Hepatocyte (in vitro differentiated cells): ENCODE measurements around the gene GSN. TPM values are rescaled to one million over a fixed set of nuclear protein-coding genes. Genes with fewer than 3 reads are reported as not detected.

Experiments
- DNase-seq: peaks from one replicate; pipeline ENCODE4 v3.0.0-alpha.2; 2016; ENCODE audit warnings: low spot score
- H2AFZ ChIP-seq: fragments of 200-600 bp; sonication (generic); 2 replicates; pipeline ENCODE4 v1.6.0; 2016; ENCODE audit warnings: antibody characterized with exemption, mild to moderate bottlenecking
- H3K27ac ChIP-seq: fragments of 200-600 bp; sonication (generic); 2 replicates; pipeline ENCODE4 v1.5.1; 2016; ENCODE audit warnings: mild to moderate bottlenecking
- H3K27me3 ChIP-seq: fragments of 200-600 bp; sonication (generic); 2 replicates; pipeline ENCODE4 v1.6.1; 2016
- H3K36me3 ChIP-seq: fragments of 200-600 bp; sonication (generic); replicated peaks from 2 replicates; pipeline ENCODE4 v1.5.1; 2016; ENCODE audit warnings: low read depth; ENCODE audit not compliant: insufficient read depth
- H3K4me1 ChIP-seq: fragments of 200-600 bp; sonication (generic); 2 replicates; pipeline ENCODE4 v1.5.1; 2016; ENCODE audit warnings: mild to moderate bottlenecking, moderate library complexity; ENCODE audit not compliant: insufficient read depth
- H3K4me2 ChIP-seq: fragments of 200-600 bp; sonication (generic); 2 replicates; pipeline ENCODE4 v1.6.0; 2016
- H3K4me3 ChIP-seq: fragments of 200-600 bp; sonication (generic); 2 replicates; pipeline ENCODE4 v1.5.1; 2016; ENCODE audit warnings: mild to moderate bottlenecking
- H3K79me2 ChIP-seq: fragments of 200-600 bp; sonication (generic); 2 replicates; pipeline ENCODE4 v1.6.0; 2017; ENCODE audit warnings: mild to moderate bottlenecking
- H3K9me2 ChIP-seq: fragments of 200-600 bp; sonication (generic); replicated peaks from 2 replicates; pipeline ENCODE4 v1.6.0; 2017; ENCODE audit warnings: mild to moderate bottlenecking; ENCODE audit not compliant: insufficient read depth
- H3K9me3 ChIP-seq: fragments of 200-600 bp; sonication (generic); 2 replicates; pipeline ENCODE4 v1.5.1; 2016; ENCODE audit warnings: low read depth, mild to moderate bottlenecking
- H4K20me1 ChIP-seq: fragments of 200-600 bp; sonication (generic); 2 replicates; pipeline ENCODE4 v1.6.0; 2016; ENCODE audit warnings: mild to moderate bottlenecking; ENCODE audit not compliant: insufficient read depth, poor library complexity, severe bottlenecking
- CTCF ChIP-seq: fragments of 200-600 bp; sonication (generic); IDR thresholded peaks from 2 replicates; pipeline ENCODE4 v1.5.1; 2016; ENCODE audit warnings: antibody characterized with exemption, mild to moderate bottlenecking; ENCODE audit not compliant: poor library complexity
- EZH2 ChIP-seq: fragments of 200-600 bp; sonication (generic); IDR thresholded peaks from 2 replicates; pipeline ENCODE4 v1.6.1; 2016; ENCODE audit warnings: antibody characterized with exemption, mild to moderate bottlenecking, borderline replicate concordance
- EZH2phosphoT487 ChIP-seq: fragments of 200-600 bp; sonication (generic); IDR thresholded peaks from one replicate; pipeline ENCODE4 v1.6.1; 2018; ENCODE audit warnings: antibody characterized with exemption, mild to moderate bottlenecking, low read depth, moderate library complexity; ENCODE audit not compliant: unreplicated experiment, severe bottlenecking
- WGBS: methylation state at CpG from one replicate; pipeline ENCODE4 v1.1.6; 2016; ENCODE audit warnings: low lambda C conversion rate; ENCODE audit errors: missing lambda C conversion rate; 5-methylcytosine and 5-hydroxymethylcytosine counted together
- polyA plus RNA-seq: library from polyadenylated mRNA; unstranded; fragments of >200 nt; fragmentation: Nextera tagmentation; extraction: Ambion mirVana; gene quantifications from 2 replicates; pipeline ENCODE4 v1.2.1, GENCODE V29; 2016
- total RNA-seq: library from RNA; depleted of rRNA; stranded (reverse); fragments of >200 nt; gene quantifications from 2 replicates; pipeline ENCODE4 v1.2.3, GENCODE V29; 2014

Gene GSN
- total and polyA plus RNA-seq, 2 experiments from 2014 or later = 396 to 404 TPM

- 34% methylated on average over 5 of the region's 5 CpGs for WGBS
- Histone ChIP-seq H3K27me3 (no peaks in the 10 kb centered on the region), H2AFZ (no peak overlapping the region), H3K79me2 (no peaks in the 10 kb centered on the region), H3K27ac (no peak overlapping the region), H3K9me2 (no peaks in the 10 kb centered on the region), H4K20me1 (no peaks in the 10 kb centered on the region), H3K4me3 (no peak overlapping the region), H3K4me1 (no peaks in the 10 kb centered on the region), H3K36me3 (no peaks in the 10 kb centered on the region), H3K4me2 (no peak overlapping the region), H3K9me3 (no peaks in the 10 kb centered on the region)
- TF ChIP-seq CTCF (no peak), EZH2 (no peak), EZH2phosphoT487 (no peak)
- no peak for DNase-seq
Observed at GRCh38 chr9:121225240-121225639, 42.7 kb upstream of the GSN start.

DNA sequence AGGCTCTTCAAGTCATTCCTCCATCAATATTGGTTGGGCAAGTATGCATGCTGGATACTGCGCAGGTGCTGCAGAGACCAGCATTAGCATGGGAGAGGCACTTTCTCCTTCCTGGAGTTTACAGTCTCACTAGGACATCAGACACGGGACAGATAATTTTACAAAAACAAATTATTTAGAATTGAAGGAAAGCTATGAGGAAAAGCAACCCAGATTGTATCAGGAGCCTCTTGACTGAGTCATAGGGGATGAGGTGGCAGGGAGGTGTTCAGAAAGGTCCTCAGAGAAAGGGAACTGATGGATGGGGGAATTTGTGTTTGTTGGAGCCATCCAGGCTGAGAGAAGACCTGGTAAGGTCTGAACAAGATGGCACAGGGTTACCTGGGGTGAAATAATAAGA is 41.8 kb upstream of the GSN start:
- Histone ChIP-seq H3K79me2 (no peaks in the 10 kb centered on the region), H3K36me3 (no peaks in the 10 kb centered on the region), H3K4me3 (no peak overlapping the region), H3K27ac (no peak overlapping the region), H3K9me3 (no peaks in the 10 kb centered on the region), H2AFZ (no peak overlapping the region), H3K4me1 (no peaks in the 10 kb centered on the region), H3K27me3 (no peaks in the 10 kb centered on the region), H4K20me1 (no peaks in the 10 kb centered on the region), H3K9me2 (no peaks in the 10 kb centered on the region), H3K4me2 (no peak overlapping the region)
- no peak for TF ChIP-seq CTCF
- TF ChIP-seq EZH2 = no peak
- TF ChIP-seq EZH2phosphoT487 = no peak
- no peak for DNase-seq
- 87% methylated on average over 2 of the region's 2 CpGs for WGBS

DNA sequence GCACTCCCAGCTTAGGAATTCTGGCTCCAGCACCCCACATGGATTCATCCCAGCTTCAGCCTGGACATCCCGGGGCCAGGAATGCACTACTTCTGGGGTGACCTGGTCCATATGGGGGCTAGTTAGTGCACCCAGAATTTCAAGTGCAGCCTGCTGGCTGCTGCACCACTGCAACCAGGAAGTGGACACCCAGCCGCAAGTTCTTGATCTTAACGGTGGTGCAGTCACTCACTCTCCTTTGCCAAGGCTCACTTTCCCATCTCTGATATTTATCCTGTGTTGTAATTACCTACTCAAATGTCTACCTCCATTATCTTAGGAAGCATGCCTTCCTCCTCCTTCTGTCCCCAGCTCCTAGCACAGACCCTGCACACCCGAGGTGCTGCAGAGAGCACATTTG is 40.1 kb upstream of the GSN start:
- Histone ChIP-seq H3K4me1 (no peaks in the 10 kb centered on the region), H2AFZ (no peak overlapping the region), H3K36me3 (no peaks in the 10 kb centered on the region), H3K4me2 (no peak overlapping the region), H3K27me3 (no peaks in the 10 kb centered on the region), H3K27ac (no peak overlapping the region), H3K79me2 (no peaks in the 10 kb centered on the region), H3K9me3 (no peaks in the 10 kb centered on the region), H4K20me1 (no peaks in the 10 kb centered on the region), H3K4me3 (no peak overlapping the region), H3K9me2 (no peaks in the 10 kb centered on the region)
- 62% methylated on average over 4 of the region's 4 CpGs for WGBS
- no peak for DNase-seq
- TF ChIP-seq CTCF (no peak), EZH2 (no peak), EZH2phosphoT487 (no peak)

- H3K4me2 ChIP-seq = no peak overlapping the region
- no peaks in the 10 kb centered on the region for H3K9me3 ChIP-seq
- H4K20me1 ChIP-seq = no peaks in the 10 kb centered on the region
- H3K4me1 ChIP-seq = no peaks in the 10 kb centered on the region
- H2AFZ ChIP-seq = no peak overlapping the region
- no peaks in the 10 kb centered on the region for H3K27me3 ChIP-seq
- WGBS = 73% methylated on average over 5 of the region's 5 CpGs
- H3K36me3 ChIP-seq = no peaks in the 10 kb centered on the region
- H3K9me2 ChIP-seq = no peaks in the 10 kb centered on the region
- H3K27ac ChIP-seq = no peak overlapping the region
- H3K4me3 ChIP-seq = no peak overlapping the region
- H3K79me2 ChIP-seq = no peaks in the 10 kb centered on the region
- no peak for DNase-seq
- no peak for TF ChIP-seq EZH2
- no peak for TF ChIP-seq EZH2phosphoT487
- TF ChIP-seq CTCF = no peak
Observed at GRCh38 chr9:121230256-121230655, 37.7 kb upstream of the GSN start.
